ENCODE results near the gene HHAT.

DNA sequence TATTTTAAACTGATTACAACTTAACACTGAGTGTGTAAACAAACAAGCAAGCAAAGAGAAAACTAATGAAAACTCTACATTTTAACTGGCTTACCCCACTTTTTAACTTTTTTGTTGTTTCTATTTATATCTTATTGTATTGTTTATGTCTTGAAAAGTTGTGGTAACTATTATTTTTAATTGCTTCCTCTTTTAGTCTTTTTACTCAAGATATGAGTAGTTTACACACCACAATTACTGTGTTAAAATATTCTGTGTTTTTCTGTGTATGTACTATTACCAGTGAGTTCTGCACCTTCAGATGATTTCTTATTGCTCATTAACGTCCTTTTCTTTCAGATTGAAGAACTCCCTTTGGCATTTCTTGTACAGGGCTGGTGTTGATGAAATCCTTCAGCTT, 4.7 kb upstream of the HHAT start:
- TF ChIP-seq, protein P1, sequence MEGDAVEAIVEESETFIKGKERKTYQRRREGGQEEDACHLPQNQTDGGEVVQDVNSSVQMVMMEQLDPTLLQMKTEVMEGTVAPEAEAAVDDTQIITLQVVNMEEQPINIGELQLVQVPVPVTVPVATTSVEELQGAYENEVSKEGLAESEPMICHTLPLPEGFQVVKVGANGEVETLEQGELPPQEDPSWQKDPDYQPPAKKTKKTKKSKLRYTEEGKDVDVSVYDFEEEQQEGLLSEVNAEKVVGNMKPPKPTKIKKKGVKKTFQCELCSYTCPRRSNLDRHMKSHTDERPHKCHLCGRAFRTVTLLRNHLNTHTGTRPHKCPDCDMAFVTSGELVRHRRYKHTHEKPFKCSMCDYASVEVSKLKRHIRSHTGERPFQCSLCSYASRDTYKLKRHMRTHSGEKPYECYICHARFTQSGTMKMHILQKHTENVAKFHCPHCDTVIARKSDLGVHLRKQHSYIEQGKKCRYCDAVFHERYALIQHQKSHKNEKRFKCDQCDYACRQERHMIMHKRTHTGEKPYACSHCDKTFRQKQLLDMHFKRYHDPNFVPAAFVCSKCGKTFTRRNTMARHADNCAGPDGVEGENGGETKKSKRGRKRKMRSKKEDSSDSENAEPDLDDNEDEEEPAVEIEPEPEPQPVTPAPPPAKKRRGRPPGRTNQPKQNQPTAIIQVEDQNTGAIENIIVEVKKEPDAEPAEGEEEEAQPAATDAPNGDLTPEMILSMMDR (conservative IDR thresholded peaks at IDR 0.05; ENCODE audit: low read length), result no peak
- TF ChIP-seq EZH2phosphoT487 (IDR thresholded peaks at IDR 0.05; ENCODE audit: borderline replicate concordance, low read depth, low read length), result no peak
